GM23338 (cell line): ENCODE results near the gene AKAP13. TPM values are rescaled to one million over a fixed set of nuclear protein-coding genes. Genes with fewer than 3 reads are reported as not detected.
A peak's percentile ranks its signal among the peaks of the same experiment; 100 is the strongest.

Experiments used
- ATAC-seq: fragments of 200-7000 bp; cut with Tn5 transposase; 3 replicates; pipeline ENCODE4 v1.9.1; 2020
- DNase-seq: peaks from one replicate; pipeline ENCODE4 v3.0.0-alpha.2; 2015; ENCODE audit warnings: low spot score
- H2AFZ ChIP-seq: fragments of 200-600 bp; sonication (generic); 2 replicates; pipeline ENCODE4 v1.8.0; 2016; ENCODE audit warnings: antibody characterized with exemption, mild to moderate bottlenecking, moderate library complexity
- H3F3A ChIP-seq: fragments of 200-600 bp; sonication (generic); replicated peaks from 2 replicates; pipeline ENCODE4 v1.8.0; 2017; ENCODE audit warnings: antibody characterized with exemption, mixed run types, low read depth
- H3K27ac ChIP-seq: fragments of 200-600 bp; sonication (generic); 2 replicates; pipeline ENCODE4 v1.6.1; 2016; ENCODE audit warnings: low read depth
- H3K27me3 ChIP-seq: fragments of 200-600 bp; sonication (generic); 2 replicates; pipeline ENCODE4 v1.8.0; 2016; ENCODE audit warnings: mild to moderate bottlenecking, mixed run types, moderate library complexity; ENCODE audit not compliant: insufficient read depth
- H3K36me3 ChIP-seq: fragments of 200-600 bp; sonication (generic); 2 replicates; pipeline ENCODE4 v1.8.0; 2016; ENCODE audit warnings: mild to moderate bottlenecking; ENCODE audit not compliant: insufficient read depth
- H3K4me1 ChIP-seq: fragments of 200-600 bp; sonication (generic); 2 replicates; pipeline ENCODE4 v1.8.0; 2016; ENCODE audit warnings: mild to moderate bottlenecking, moderate library complexity; ENCODE audit not compliant: insufficient read depth
- H3K4me2 ChIP-seq: fragments of 200-600 bp; sonication (generic); 2 replicates; pipeline ENCODE4 v1.7.1; 2017; ENCODE audit warnings: mixed run types
- H3K4me3 ChIP-seq: fragments of 200-600 bp; sonication (generic); 2 replicates; pipeline ENCODE4 v1.6.1; 2016; ENCODE audit warnings: mixed run types
- H3K79me2 ChIP-seq: fragments of 200-600 bp; sonication (generic); replicated peaks from 2 replicates; pipeline ENCODE4 v1.8.0; 2017; ENCODE audit warnings: mild to moderate bottlenecking; ENCODE audit not compliant: insufficient read depth
- H3K9me2 ChIP-seq: fragments of 200-600 bp; sonication (generic); 2 replicates; pipeline ENCODE4 v1.8.0; 2017; ENCODE audit not compliant: insufficient read depth
- H4K20me1 ChIP-seq: fragments of 200-600 bp; sonication (generic); replicated peaks from 2 replicates; pipeline ENCODE4 v1.8.0; 2017; ENCODE audit warnings: mild to moderate bottlenecking; ENCODE audit not compliant: insufficient read depth
- H3K27ac Mint-ChIP-seq: 2 replicates; pipeline ENCODE4 v1.8.0; 2020; ENCODE audit warnings: inconsistent platforms, mild to moderate bottlenecking, moderate library complexity, mixed read lengths
- H3K27me3 Mint-ChIP-seq: 3 replicates; pipeline ENCODE4 v1.8.0; 2022; ENCODE audit warnings: low read depth, mild to moderate bottlenecking, moderate library complexity, mixed read lengths, inconsistent platforms; ENCODE audit not compliant: insufficient read depth, poor library complexity
- H3K36me3 Mint-ChIP-seq: 3 replicates; pipeline ENCODE4 v1.8.0; 2021; ENCODE audit warnings: low read depth, mild to moderate bottlenecking, inconsistent platforms, moderate library complexity, mixed read lengths
- H3K4me1 Mint-ChIP-seq: 3 replicates; pipeline ENCODE4 v1.8.0; 2020; ENCODE audit warnings: mild to moderate bottlenecking, inconsistent platforms, mixed read lengths
- H3K4me3 Mint-ChIP-seq: 3 replicates; pipeline ENCODE4 v1.8.0; 2021; ENCODE audit warnings: moderate library complexity, mild to moderate bottlenecking, inconsistent platforms, mixed read lengths
- H3K9me3 Mint-ChIP-seq: 3 replicates; pipeline ENCODE4 v1.8.0; 2020; ENCODE audit warnings: moderate library complexity, mild to moderate bottlenecking, inconsistent platforms, mixed read lengths
- CREB1 ChIP-seq: fragments of 250-450 bp; sonication (Bioruptor Pico); IDR thresholded peaks from 2 replicates; pipeline ENCODE4 v1.5.0; 2020; ENCODE audit warnings: low read depth, mild to moderate bottlenecking, moderate library complexity
- EZH2phosphoT487 ChIP-seq: fragments of 200-600 bp; sonication (generic); IDR thresholded peaks from one replicate; pipeline ENCODE4 v1.8.1; 2018; ENCODE audit warnings: antibody characterized with exemption; ENCODE audit not compliant: unreplicated experiment
- NANOG ChIP-seq: IDR thresholded peaks from 2 replicates; pipeline ENCODE4 v1.6.1; 2016; ENCODE audit warnings: antibody characterized with exemption, borderline replicate concordance
- REST ChIP-seq: IDR thresholded peaks from one replicate; pipeline ENCODE4 v1.6.1; 2018; ENCODE audit warnings: antibody characterized with exemption; ENCODE audit not compliant: unreplicated experiment
- ZNF114 ChIP-seq: fragments of 250-450 bp; sonication (Bioruptor Pico); IDR thresholded peaks from 2 replicates; pipeline ENCODE4 v1.5.0; 2020; ENCODE audit warnings: mild to moderate bottlenecking, moderate library complexity
- ZNF331 ChIP-seq: fragments of 250-450 bp; sonication (Bioruptor Pico); IDR thresholded peaks from 2 replicates; pipeline ENCODE4 v1.5.0; 2020; ENCODE audit warnings: low read depth, mild to moderate bottlenecking, moderate library complexity
- ZNF462 ChIP-seq: fragments of 250-450 bp; sonication (Bioruptor Pico); IDR thresholded peaks from 2 replicates; pipeline ENCODE4 v1.5.0; 2020; ENCODE audit warnings: mild to moderate bottlenecking, moderate library complexity
- polyA plus RNA-seq: library from polyadenylated mRNA; unstranded; fragments of >200 nt; fragmentation: Nextera tagmentation; extraction: Ambion mirVana; gene quantifications from 2 replicates; pipeline ENCODE4 v1.2.1, GENCODE V29; 2016
- total RNA-seq: library from RNA; depleted of rRNA; stranded (reverse); fragments of >200 nt; shearing (Covaris generic); gene quantifications from 2 replicates; pipeline ENCODE4 v1.2.3, GENCODE V29; 2014

AKAP13 gene
- total and polyA plus RNA-seq, 2 experiments from 2014 or later, result 46.2 to 60.7 TPM

GRCh38 chr15:85762756-85763127 is 382.3 kb downstream of the AKAP13 start (continued):
- no peak for TF ChIP-seq ZNF462 (CRISPR knock-in tag)
- no peak for TF ChIP-seq NANOG
- no peak for TF ChIP-seq EZH2phosphoT487
- TF ChIP-seq CREB1 (CRISPR knock-in tag), result no peak
- TF ChIP-seq ZNF331 (CRISPR knock-in tag), result no peak

- Histone ChIP-seq H3K4me3 (no peak overlapping the region), H3K9me2 (no peaks in the 10 kb centered on the region), H3K4me2 (no peak overlapping the region), H2AFZ (no peak overlapping the region), H3K36me3 (no peaks in the 10 kb centered on the region), H3K4me1 (no peaks in the 10 kb centered on the region), H3K27me3 (no peaks in the 10 kb centered on the region), H3K27ac (no peak overlapping the region), H3K79me2 (peaks cover 35% of the 10 kb centered on the region), H4K20me1 (no peaks in the 10 kb centered on the region), H3F3A (no peaks in the 10 kb centered on the region)
- H3K4me3 Mint-ChIP-seq, result no peak overlapping the region
- H3K27me3 Mint-ChIP-seq, result peaks cover 4% of the 10 kb centered on the region
- H3K9me3 Mint-ChIP-seq, result no peaks in the 10 kb centered on the region
- H3K36me3 Mint-ChIP-seq, result peaks cover 20% of the 10 kb centered on the region
- DNase-seq (no peak), ATAC-seq (no peak)
- H3K27ac Mint-ChIP-seq, result peak overlapping the region; percentile 88
- peaks cover 26% of the 10 kb centered on the region for H3K4me1 Mint-ChIP-seq
- TF ChIP-seq REST, result no peak
- no peak for TF ChIP-seq ZNF462 (CRISPR knock-in tag)
- TF ChIP-seq ZNF114 (CRISPR knock-in tag), result no peak
Measured at GRCh38 chr15:85763157-85763556, 382.8 kb downstream of the AKAP13 start.
